ENCODE data around the gene MCAT.

The MCAT gene

GRCh38 chr22:43133401-43133800, 9.8 kb downstream of the MCAT start:
- DNase-seq (ENCODE audit: low read depth): no peak
- no peak for TF ChIP-seq CTCF (conservative IDR thresholded peaks at IDR 0.05; ENCODE audit: low read depth, low read length)
- no peak overlapping the region for H3K4me3 ChIP-seq (ENCODE audit: low read depth, low read length)

- no peak for TF ChIP-seq CTCF (conservative IDR thresholded peaks at IDR 0.05; ENCODE audit: low read depth, low read length)
Measured at GRCh38 chr22:43131773-43132501, 11.3 kb downstream of the MCAT start.

GRCh38 chr22:43129426-43130425, 13.5 kb downstream of the MCAT start:
- H3K4me3 ChIP-seq (ENCODE audit: low read depth, low read length): no peak overlapping the region
- no peak for TF ChIP-seq CTCF (conservative IDR thresholded peaks at IDR 0.05; ENCODE audit: low read depth, low read length)
- no peak for DNase-seq (ENCODE audit: low read depth)

More at GRCh38 chr22:43131773-43132501, 11.3 kb downstream of the MCAT start:
- DNase-seq (ENCODE audit: low read depth): no peak
- H3K4me3 ChIP-seq (ENCODE audit: low read depth, low read length): no peak overlapping the region

GRCh38 chr22:43128928-43129424, 14.2 kb downstream of the MCAT start:
- TF ChIP-seq CTCF (conservative IDR thresholded peaks at IDR 0.05; ENCODE audit: low read depth, low read length): no peak
- H3K4me3 ChIP-seq (ENCODE audit: low read depth, low read length): no peak overlapping the region
- no peak for DNase-seq (ENCODE audit: low read depth)

GRCh38 chr22:43128116-43128515, 15.1 kb downstream of the MCAT start:
- no peak overlapping the region for H3K4me3 ChIP-seq (ENCODE audit: low read depth, low read length)
- no peak for DNase-seq (ENCODE audit: low read depth)
- no peak for TF ChIP-seq CTCF (conservative IDR thresholded peaks at IDR 0.05; ENCODE audit: low read depth, low read length)

GRCh38 chr22:43127166-43127908, 15.9 kb downstream of the MCAT start:
- H3K4me3 ChIP-seq (ENCODE audit: low read depth, low read length): no peak overlapping the region
- DNase-seq (ENCODE audit: low read depth): no peak
- no peak for TF ChIP-seq CTCF (conservative IDR thresholded peaks at IDR 0.05; ENCODE audit: low read depth, low read length)
